Endothelial cell of umbilical vein (primary cell): ENCODE data around the gene HS6ST2. TPM values are rescaled to one million over a fixed set of nuclear protein-coding genes. Genes with fewer than 3 reads are reported as not detected.

Source experiments
- BruUV-seq: library from RNA; stranded (reverse); fragments of 400-500 nt; replicated peaks from 2 replicates; lab custom pipeline; 2021; lab: Mats Ljungman, UMichigan
- CTCF ChIA-PET: fragments of 300-600, 350-600 bp; sonication (Branson Sonifier 250); formaldehyde crosslinking; loops from one replicate; lab custom pipeline; 2021; ENCODE audit warnings: antibody characterized with exemption, inconsistent platforms; lab: Charles Lee
- POLR2A ChIA-PET: fragments of 300-600, 350-600 bp; sonication (Branson Sonifier 250); formaldehyde crosslinking; loops from one replicate; lab custom pipeline; 2021; ENCODE audit warnings: antibody characterized with exemption, inconsistent platforms; lab: Charles Lee
- DNase-seq: peaks from one replicate; pipeline ENCODE4 v3.0.0-alpha.2; 2011; ENCODE audit warnings: low read depth, low spot score
- FAIRE-seq: peaks from 2 replicates; lab custom pipeline; 2011; peaks lifted over from hg19 to GRCh38; lab: Jason Lieb, UNC
- H2AFZ ChIP-seq: 2 replicates; pipeline ENCODE4 v1.6.0; 2012; ENCODE audit warnings: low read depth, low read length, control low read depth, inconsistent platforms
- H3K27ac ChIP-seq: 2 replicates; pipeline ENCODE4 v1.5.1; 2011; ENCODE audit warnings: low read depth, mild to moderate bottlenecking, control low read depth, low read length, moderate library complexity; ENCODE audit not compliant: insufficient read depth
- H3K27me3 ChIP-seq, 2 experiments: 2 replicates each; pipeline versions ENCODE4 v1.6.0 to v1.6.1; 2011; ENCODE audit warnings: low read length in 2 of 2, mixed read lengths in 1 of 2; ENCODE audit not compliant: control insufficient read depth in 2 of 2, insufficient read depth in 2 of 2
- H3K36me3 ChIP-seq, 2 experiments: 2 replicates in 1 of 2; 3 replicates in 1 of 2; pipeline ENCODE4 v1.5.1; 2011; ENCODE audit warnings: low read length in 2 of 2, mild to moderate bottlenecking in 1 of 2, moderate library complexity in 1 of 2; ENCODE audit not compliant: control insufficient read depth in 2 of 2, insufficient read depth in 2 of 2; ENCODE audit errors: extremely low read depth in 1 of 2
- H3K4me1 ChIP-seq: 3 replicates; pipeline ENCODE4 v1.5.1; 2011; ENCODE audit warnings: mild to moderate bottlenecking, low read length; ENCODE audit not compliant: control insufficient read depth, insufficient read depth; ENCODE audit errors: extremely low read depth
- H3K4me2 ChIP-seq: 2 replicates; pipeline ENCODE4 v1.6.1; 2011; ENCODE audit warnings: low read length, control low read depth, mixed read lengths; ENCODE audit not compliant: insufficient read depth
- H3K4me3 ChIP-seq, 3 experiments: fragments of 200-600 bp in 1 of 3; sonication (generic), shearing (Covaris generic) in 1 of 3; replicated peaks in 1 of 3; 2 replicates each; pipeline ENCODE4 v1.5.1; 2011 to 2016; ENCODE audit warnings: control low read depth in 3 of 3, low read length in 3 of 3, mild to moderate bottlenecking in 2 of 3, inconsistent platforms in 1 of 3, low read depth in 1 of 3, moderate library complexity in 1 of 3; ENCODE audit not compliant: insufficient read depth in 1 of 3
- H3K79me2 ChIP-seq: 2 replicates; pipeline ENCODE4 v1.6.0; 2012; ENCODE audit warnings: low read length, inconsistent platforms; ENCODE audit not compliant: control insufficient read depth, insufficient read depth
- H3K9ac ChIP-seq: replicated peaks from 2 replicates; pipeline ENCODE3; 2011; ENCODE audit warnings: low read length, control low read depth; ENCODE audit not compliant: insufficient read depth; ENCODE audit errors: extremely low read depth
- H3K9me1 ChIP-seq: replicated peaks from 3 replicates; pipeline ENCODE4 v1.6.0; 2011; ENCODE audit warnings: mild to moderate bottlenecking, low read length; ENCODE audit not compliant: control insufficient read depth, insufficient read depth; ENCODE audit errors: extremely low read depth
- H3K9me3 ChIP-seq: replicated peaks from 2 replicates; pipeline ENCODE4 v1.5.1; 2012; ENCODE audit warnings: low read length, inconsistent platforms; ENCODE audit not compliant: control insufficient read depth, insufficient read depth
- H4K20me1 ChIP-seq: replicated peaks from 2 replicates; pipeline ENCODE3; 2011; ENCODE audit warnings: mild to moderate bottlenecking, low read length; ENCODE audit not compliant: control insufficient read depth, insufficient read depth; ENCODE audit errors: extremely low read depth
- CTCF ChIP-seq, 2 donors: IDR thresholded peaks; 1 replicate in 1 of 2; 2 replicates in 1 of 2; pipeline ENCODE4 v1.5.1; 2011; ENCODE audit warnings: low read length in 2 of 2, mild to moderate bottlenecking in 2 of 2, moderate library complexity in 2 of 2, control low read depth in 1 of 2, inconsistent platforms in 1 of 2, low read depth in 1 of 2; ENCODE audit not compliant: insufficient read depth in 1 of 2; ENCODE audit errors: extremely low read depth in 1 of 2
- EZH2 ChIP-seq: IDR thresholded peaks from 2 replicates; pipeline ENCODE4 v1.6.1; 2012; ENCODE audit warnings: borderline replicate concordance, low read depth, mild to moderate bottlenecking, moderate library complexity, low read length, inconsistent platforms; ENCODE audit not compliant: severe bottlenecking
- FOS ChIP-seq: IDR thresholded peaks from 2 replicates; pipeline ENCODE4 v1.6.1; 2011; ENCODE audit warnings: mild to moderate bottlenecking, low read length, moderate library complexity, borderline replicate concordance; ENCODE audit not compliant: insufficient read depth
- GATA2 ChIP-seq: IDR thresholded peaks from 2 replicates; pipeline ENCODE4 v1.7.0; 2011; ENCODE audit warnings: low read depth, mild to moderate bottlenecking, moderate library complexity, mixed read lengths, low read length; ENCODE audit not compliant: insufficient read length, insufficient read depth
- JUN ChIP-seq: IDR thresholded peaks from 2 replicates; pipeline ENCODE4 v1.6.1; 2011; ENCODE audit warnings: borderline replicate concordance, low read depth; ENCODE audit not compliant: insufficient read length, insufficient read depth
- MYC ChIP-seq: IDR thresholded peaks from one replicate; pipeline ENCODE4 v1.6.1; 2011; ENCODE audit warnings: mild to moderate bottlenecking, low read depth, low read length
- POLR2A ChIP-seq: IDR thresholded peaks from 2 replicates; pipeline ENCODE4 v1.6.1; 2012; ENCODE audit warnings: low read depth, mild to moderate bottlenecking, control low read depth, low read length
- POLR2AphosphoS5 ChIP-seq: IDR thresholded peaks from 2 replicates; pipeline ENCODE4 v1.6.1; 2012; ENCODE audit warnings: low read depth, mild to moderate bottlenecking, control low read depth, low read length, moderate library complexity; ENCODE audit not compliant: insufficient read depth
- dilution Hi-C: fragments of 300-500 bp; cut with MboI; formaldehyde crosslinking; loops from one replicate; pipeline ENCODE4 v1.15.0; 2019; ENCODE audit warnings: low sequenced_read_pairs; ENCODE audit not compliant: extremely low pct_ligation_motif_present
- intact Hi-C: fragments of 100-400 bp; cut with micrococcal nuclease; formaldehyde crosslinking; loops from one replicate; pipeline ENCODE4 v1.10.0; 2022
- polyA plus RNA-seq, 4 experiments: library from polyadenylated mRNA; depleted of rRNA in 3 of 4; stranded (reverse) in 3 of 4; unstranded in 1 of 4; fragments of >200 nt; gene quantifications; 2 replicates each; pipeline versions ENCODE4 v1.2.1 to v1.2.3, GENCODE V29; 2011 to 2012; ENCODE audit warnings: missing spikeins in 1 of 4
- total RNA-seq: library from RNA; stranded (reverse); gene quantifications from 2 replicates; pipeline ENCODE4 v1.2.3, GENCODE V29; 2021
- TF ChIP-seq, protein P1 (sequence below): IDR thresholded peaks from 2 replicates; pipeline ENCODE4 v1.6.1; 2011; ENCODE audit not compliant: insufficient read depth, insufficient read length

HS6ST2 gene
- total and polyA plus RNA-seq, 2 donors (not counting 3 experiments of a cell fraction or from before 2014, with no cell fraction given), result 0.49 to 0.84 TPM

DNA sequence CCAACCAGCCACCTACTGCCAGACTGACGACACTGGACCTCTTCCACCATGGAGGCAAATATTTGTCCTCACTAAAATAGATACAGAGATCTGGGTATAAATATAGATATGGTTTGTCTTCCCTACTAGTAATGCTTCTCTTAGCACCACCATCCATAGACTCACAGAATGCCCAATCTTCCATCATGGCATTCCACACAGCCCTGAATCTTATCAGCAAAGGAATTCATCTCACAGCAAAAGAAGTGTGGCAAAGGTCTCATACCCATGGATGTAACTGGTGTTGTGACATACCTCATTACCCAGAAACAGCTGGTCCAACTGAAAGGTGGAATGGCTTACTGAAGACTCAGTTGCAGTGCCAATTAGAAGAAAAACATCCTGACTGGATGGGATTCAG, 47.2 kb upstream of the HS6ST2 start:
- Histone ChIP-seq H3K36me3 (no peaks in the 10 kb centered on the region), H3K9ac (no peak overlapping the region), H4K20me1 (no peaks in the 10 kb centered on the region), H3K9me1 (no peaks in the 10 kb centered on the region), H3K27me3 (no peaks in the 10 kb centered on the region), H3K27ac (no peak overlapping the region), H3K4me2 (no peak overlapping the region), H3K79me2 (no peaks in the 10 kb centered on the region), H3K9me3 (no peaks in the 10 kb centered on the region), H2AFZ (no peak overlapping the region), H3K4me3 (no peak overlapping the region), H3K4me1 (no peaks in the 10 kb centered on the region)
- dilution Hi-C loops (no loop called here), intact Hi-C loops (loop anchor here (2.0 to 10.0 kb wide), 2 partner anchors 169 to 665 kb away; no protein-coding TSS in a partner anchor)
- FAIRE-seq, result no peak
- no TSS peak for BruUV-seq
- ChIA-PET CTCF (interaction anchor here (0.5 to 1.2 kb wide), 7 partner anchors 9 to 665 kb away, joined by 3 to 7 read pairs (median 5); no protein-coding TSS in a partner anchor), POLR2A (no interaction called here)
- TF ChIP-seq FOS, result no peak
- TF ChIP-seq MYC, result no peak
- TF ChIP-seq JUN, result no peak
- no peak for TF ChIP-seq EZH2
- no peak for TF ChIP-seq POLR2A
- TF ChIP-seq POLR2AphosphoS5, result no peak
- TF ChIP-seq GATA2, result no peak
- TF ChIP-seq CTCF (IDR thresholded peaks at IDR 0.05; ENCODE audit: extremely low read depth in 1 of 2, insufficient read depth in 1 of 2, low read depth in 1 of 2, low read length in 2 of 2), result no peak
- TF ChIP-seq, protein P1, sequence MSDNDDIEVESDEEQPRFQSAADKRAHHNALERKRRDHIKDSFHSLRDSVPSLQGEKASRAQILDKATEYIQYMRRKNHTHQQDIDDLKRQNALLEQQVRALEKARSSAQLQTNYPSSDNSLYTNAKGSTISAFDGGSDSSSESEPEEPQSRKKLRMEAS, result no peak
- DNase-seq, result no peak
